ENCODE data around the gene RIN3.

Gene RIN3

DNA sequence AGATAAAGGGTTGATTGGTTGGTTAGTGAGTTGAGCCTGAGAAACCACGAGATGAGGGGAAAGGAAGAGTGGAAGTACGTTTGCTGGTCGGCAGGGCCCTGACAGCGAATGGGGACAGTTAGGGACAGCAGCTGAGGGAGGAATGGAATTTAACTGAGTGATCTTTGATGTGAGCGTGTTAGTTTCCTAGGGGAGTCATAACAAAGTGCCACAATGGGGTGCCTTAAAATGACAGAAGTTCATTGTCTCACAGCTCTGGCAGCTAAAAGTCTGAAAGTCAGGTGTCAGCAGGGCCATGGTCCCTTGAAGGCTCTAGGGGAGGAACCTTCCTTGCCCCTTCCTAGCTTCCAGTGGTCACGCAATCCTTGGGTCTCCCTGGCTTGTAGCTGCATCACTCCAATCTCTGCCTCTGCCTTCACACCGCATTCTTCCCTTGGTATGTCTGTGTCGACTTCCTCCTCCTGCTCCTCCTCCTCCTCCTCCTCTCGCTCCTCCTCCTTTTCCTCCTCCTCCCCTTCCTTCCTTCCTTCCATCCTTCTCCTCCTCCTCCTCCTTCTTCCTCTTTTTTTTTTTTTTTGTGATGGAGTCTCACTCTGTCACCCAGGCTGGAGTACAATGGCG, 26.0 kb upstream of the RIN3 start:
- DNase-seq = no peak

DNA sequence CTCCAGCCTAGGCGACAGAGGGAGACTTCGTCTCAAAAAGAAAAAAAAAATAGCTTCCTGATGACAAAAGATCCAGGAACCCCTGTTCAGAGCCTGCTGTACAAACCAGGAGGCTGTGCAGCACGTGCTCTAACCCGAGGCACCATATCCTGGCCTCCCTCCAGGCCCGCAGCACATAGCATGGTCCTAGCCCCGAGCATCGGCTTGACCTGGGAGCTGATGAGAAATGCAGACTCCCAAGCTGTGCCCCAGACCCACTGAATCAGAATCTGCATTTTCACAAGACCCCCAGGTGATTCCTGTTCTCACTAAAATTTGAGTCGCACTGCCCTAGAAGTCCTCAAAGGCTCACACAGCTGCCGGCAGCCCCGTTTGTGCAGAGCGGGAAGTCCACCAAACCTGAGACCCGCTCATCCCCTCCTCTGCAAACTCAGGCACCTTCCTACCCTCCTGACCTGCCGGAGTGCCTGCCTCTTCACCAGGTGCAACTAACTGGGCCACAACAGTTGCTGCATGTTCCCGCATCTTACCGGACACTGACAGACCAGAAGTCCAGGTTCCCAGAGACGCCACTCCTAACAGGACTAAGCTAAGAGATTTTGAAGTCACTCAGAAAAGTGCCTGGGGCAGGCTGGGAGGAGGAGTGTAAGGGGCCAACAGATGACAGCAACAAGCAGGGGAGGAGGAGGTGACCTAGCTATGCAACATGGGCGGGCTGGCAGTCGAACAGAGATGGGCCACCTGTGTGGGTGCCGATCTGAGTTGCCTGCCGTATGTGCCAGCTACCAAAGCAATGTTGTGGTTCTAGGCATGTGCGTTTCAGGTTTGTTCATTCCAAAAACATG, 24.0 kb upstream of the RIN3 start:
- DNase-seq = no peak

DNA sequence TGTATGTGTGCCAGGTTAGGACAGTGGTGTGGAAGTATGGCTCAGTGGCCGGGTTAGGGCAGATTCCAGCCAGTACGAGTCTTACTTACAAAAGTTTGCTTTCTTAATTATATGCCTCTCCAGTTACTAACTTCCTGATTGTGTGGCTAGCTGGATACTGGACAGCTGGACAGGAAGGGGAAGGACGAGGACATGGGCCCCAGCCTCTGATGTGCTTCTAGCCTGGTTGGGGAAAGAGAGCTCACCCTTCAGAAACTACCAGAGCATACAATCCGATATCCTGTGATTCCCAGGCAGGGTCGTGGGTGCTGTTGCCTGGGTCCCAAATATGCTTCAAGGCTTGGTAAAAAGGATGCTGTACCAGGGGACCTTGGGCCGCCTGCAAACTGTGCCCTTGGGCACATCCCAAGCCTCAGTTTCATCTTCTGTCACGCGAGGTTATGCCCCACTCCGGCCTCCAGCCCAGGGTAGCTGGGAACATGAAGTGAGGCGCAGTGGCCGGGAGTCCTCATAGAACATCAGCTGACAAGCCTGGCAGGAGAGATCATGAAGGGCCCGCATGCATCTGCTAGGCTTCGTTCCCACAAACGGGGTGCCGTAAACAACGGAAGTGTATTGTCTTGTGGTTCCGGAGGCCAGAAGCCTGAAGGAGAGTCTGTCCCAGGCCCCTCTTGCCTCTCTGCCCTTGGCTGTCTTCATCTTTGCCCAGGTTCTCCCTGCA, 23.2 kb upstream of the RIN3 start:
- no peak for DNase-seq

DNA sequence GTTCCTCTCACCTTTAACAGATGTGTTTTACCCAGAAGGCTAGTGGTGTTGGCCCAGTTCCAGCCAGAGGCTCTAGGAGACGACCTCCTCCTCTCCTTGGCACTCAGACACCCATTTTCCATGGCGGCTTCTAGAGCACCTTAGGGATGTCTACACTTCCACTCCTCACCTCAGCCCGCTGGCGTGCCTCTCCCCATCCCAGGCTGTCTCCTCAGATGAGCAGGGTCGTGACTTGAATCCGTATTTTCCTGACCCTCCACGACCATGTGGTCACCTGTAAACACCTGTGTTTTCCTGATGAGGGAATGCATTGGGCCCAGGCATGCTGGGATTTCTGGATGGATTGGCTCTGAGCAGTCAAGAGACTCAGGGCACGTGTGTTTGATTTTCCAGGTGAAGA, 21.8 kb upstream of the RIN3 start:
- no peak for DNase-seq

DNA sequence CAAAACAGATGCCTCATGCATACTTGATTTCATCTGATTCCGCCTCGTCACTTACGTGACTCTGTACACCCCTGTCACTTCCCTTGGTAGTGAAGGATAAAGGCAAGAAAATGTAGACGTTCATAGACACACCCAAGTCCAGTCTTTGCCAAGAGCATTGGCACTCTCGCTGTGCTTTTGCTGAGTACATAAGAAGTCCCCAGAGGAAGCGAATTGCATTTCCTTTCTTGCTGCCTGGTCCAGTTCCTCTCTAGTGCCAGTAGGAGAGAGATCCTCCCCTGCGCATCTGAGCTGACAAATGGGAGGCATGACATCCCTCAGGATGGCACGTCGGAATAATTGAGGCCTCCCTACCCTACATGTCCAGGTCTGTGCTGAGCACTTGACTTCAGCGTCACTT, 21.3 kb upstream of the RIN3 start:
- no peak for DNase-seq

DNA sequence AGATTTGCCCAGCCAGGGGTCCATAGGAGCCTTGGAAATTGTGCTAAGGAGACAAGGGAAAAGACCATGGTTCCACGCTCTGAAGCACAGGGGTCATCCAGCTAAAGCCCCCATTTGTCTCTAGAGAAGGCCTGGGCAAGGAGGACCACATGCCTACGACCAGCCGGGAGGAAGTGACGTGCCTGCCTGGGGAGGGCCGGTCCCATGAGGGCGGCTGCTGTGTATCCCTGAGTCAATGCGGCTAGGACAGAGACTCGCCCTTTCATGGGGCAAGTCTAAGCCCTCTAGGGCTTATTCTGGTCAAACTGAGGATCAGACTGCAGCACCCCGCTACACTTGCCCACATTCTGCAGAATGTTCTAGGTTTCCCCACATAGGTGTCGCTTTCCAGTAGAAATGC, 20.6 kb upstream of the RIN3 start:
- DNase-seq = no peak

DNA sequence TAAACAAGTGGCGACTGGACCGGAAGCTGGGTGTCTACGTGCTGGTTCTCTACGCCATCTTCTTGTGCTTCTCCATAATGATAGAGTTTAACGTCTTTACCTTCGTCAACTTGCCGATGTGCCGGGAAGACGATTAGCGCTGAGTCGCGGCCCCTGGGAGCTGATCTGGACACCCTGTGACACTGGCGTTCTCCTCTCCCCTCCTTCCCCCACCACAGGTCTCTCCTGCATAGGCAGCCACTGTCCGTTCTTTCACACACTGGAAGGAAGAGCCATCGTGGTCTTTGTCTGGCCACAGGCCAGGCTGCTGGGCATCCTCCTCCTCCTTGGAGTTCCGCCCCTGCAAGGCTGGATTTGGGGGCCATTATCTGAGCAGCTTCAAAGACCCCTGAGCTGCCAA, 20.1 kb upstream of the RIN3 start:
- no peak for DNase-seq

DNA sequence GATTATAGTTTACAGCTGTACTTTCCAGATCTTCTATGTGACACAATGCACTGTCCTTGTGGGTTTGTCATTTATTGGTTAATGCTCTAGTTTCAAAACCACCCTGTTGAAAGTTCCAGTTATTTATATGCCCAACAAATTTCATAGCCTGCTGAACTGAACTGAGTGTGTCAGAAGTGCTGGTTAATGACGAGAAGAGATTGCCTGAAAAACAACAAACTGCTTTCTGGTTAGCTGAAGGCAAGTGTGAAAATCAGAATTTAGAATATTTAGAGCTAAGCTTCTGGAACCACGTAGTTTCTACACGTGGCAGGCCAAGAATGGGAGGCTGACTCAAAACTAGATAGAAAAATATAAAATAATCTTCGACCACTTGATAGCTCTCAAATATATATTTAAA, 19.1 kb upstream of the RIN3 start:
- DNase-seq = no peak

DNA sequence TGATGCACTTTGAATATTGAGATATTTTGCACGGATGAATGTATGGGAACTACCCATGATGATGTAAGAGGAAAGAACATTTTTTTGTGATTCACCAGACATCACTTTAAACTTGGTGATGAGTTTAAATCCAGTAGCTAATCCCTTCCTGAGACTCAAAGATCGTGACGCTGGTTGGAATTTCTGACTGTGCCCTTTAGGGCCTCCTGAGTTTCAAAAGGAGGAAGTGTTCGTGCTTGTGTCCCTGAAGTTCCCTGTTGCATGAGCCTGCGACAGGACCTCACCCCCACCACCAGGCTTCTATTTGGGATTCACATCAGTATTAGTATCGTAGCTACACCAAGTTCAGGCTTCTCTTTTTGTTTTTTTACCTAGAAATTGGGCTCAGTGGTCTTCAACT, 18.6 kb upstream of the RIN3 start:
- DNase-seq = peak; percentile 93

DNA sequence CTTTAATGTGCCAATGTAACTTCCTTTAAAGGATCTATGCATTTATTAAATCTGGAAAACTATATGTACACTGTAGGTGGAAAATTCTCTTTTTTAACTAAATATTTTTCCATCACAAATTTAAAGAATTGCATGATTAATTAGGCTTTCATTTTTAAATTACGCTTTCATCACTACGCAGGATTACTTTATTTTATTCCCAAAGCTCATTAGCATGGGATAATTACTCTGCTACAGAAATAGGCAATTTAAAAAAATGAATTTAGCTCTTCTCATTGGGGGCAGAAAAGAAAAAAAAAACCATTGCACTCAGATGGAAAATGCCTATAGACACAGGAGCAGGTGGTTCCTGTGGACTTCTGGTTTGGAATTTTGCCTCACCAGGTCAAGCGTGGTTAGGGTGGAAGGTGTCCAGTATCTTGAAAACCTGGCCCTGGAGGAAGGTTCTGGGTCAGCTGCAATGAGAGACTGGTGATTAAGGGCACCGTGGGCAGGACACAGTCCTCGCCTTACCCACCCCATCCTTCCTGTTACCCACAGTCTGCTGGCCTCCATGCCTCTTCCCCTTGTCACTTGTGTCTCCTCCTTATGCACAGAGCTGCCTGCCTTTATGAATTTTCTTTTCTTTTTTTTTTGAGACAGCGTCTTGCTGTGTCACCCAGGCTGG, 17.3 kb upstream of the RIN3 start:
- no peak for DNase-seq

DNA sequence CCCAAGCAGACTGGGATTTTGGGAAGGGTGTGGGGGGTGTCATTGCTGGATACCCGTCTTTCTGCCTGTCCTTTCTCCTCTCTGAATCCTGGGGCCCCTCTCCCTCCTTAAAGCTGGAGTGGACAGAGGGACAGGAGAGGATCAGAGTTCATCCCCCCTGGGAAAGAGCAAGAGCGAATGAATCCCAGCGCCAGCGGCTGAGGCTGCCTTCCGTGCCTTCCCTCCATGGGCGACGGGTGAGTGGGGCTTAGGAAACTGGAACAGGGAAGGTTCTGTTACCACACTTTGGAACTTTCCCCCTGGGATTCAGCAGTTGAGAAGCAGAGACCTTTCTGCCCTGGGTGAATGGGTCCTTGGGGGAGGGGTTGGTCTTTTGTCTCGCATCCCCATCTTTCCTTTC, 16.2 kb upstream of the RIN3 start:
- DNase-seq = no peak

DNA sequence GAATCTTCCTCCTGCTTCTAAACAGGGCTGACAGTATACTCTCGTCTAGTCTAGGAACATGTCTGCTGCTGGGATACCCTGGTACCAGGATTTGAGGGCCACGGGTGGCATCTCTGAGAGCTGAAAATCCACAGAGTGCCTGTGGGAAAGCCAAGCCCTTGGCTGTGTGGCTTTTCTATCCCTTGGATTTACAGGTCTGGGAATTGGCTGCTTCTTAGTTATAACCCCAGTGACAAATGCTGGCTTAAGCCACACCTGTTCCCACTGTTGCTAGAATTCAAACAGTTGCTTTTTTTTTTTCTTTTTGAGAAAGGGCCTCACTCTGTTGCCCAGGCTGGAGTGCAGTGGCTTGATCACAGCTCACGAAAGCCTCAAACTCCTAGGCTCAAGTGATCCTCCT, 14.3 kb upstream of the RIN3 start:
- DNase-seq = no peak

DNA sequence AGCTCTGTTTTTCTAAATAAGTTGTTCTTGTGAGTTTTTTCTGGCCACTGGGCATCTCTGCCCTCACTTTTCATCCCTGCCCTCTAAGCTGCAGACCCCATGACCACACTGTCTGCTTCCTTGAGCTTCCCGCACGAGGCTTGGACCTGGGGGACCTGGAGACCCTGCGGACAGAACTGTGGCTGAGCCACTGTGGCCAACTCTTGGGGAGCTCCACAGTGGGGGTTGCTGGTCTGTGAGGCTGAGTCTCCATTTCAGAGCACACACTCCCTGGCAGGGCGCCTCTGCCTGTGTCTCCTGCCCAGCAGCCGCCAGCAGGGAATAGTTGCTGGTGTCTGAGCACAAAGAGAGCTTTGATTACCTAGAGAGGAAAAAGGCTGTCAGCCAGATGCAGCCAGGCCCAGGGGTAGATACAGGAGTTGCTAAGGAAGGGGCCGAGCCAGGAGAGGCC, 13.1 kb upstream of the RIN3 start:
- DNase-seq = peak; percentile 32

DNA sequence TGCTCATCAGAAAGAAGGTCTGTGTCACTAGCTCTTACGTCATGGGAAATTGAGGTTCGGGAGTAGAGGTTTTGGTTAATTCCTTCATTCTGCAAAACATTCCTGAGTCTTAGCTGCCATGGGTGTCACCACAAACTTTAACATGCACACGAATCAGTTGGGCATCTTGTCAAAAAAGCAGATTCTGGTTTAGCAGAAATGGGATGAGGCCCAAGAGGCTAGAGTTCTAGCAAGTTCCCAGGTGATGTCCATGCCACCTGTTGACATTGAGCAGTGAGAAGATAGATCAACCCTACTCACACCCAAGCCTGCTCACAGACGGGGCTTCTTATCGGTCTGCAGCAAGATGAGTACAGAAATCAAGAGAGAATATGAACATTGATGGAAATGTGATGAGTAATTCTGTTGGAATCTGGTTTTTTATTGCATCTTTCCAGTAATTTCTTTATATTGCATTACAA, 11.7 kb upstream of the RIN3 start:
- DNase-seq = peak; percentile 95

DNA sequence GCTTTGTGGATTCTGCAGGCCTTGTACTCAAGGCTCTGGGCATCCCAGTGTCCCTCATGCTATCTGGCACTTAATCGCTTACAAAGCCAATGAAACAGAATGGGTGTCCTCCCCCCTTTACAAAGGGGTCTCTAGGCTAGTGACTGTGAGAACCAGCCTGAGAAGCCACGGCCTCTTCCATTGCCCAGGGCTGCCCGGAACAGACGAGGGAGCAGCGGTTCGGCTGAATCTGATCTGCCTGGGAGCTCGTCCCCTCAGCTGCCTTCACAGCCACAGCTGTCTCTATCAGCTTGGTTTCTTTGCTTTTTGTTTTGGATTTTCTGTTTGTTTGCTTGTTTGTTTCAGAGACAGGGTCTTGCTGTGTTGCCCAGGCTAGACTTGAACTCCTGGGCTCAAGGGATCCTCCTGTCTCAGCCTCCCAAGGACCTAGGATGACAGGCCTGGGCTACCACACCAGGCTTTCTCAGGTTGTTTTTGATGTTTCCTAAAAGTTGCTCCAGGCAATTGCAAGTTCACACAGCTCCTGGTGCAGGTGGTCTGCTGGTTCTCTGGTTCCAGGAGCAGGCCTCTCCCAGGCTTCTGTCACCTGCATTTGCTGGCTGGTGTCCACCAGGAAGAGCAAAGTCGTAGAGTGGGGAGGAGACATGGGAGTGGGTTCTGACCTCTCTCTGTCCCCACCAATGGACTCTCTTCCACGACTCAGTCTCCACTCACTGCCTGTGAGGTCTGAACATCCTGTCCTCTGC, 10.9 kb upstream of the RIN3 start:
- no peak for DNase-seq

DNA sequence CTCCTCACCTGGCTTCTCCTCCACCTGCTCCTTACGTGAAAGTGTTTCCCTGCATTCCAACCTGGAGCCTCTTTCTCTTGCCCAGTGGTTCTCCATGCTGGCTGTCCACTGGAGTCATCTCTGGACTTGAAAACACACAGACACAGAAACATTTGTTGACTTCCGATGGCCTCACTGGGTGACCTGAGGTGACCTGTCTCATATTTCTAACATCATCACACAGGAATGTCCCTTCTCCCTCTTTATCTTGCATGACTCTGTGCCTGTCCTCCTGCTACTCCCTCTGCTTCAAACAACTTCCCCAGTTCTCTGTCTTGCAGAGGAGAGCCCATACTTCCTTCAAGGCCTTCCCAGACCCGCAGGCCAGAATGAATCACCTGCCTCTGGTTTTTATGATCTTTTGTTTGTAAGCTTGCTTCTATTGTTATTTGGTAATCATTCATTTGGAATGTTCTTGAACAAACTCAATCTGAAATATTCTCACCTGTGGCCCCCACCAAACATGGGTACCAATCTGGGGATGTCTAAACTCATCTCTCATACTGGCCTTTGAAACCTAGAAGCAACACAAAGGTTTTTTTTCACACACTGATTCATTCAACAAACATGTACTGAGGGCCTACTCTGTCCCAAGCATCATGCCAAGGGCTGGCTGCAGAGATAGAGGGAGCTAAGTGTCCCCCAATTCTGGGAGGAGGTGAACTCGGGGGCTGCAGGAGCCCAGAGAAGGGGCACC, 9.7 kb upstream of the RIN3 start:
- DNase-seq = peak; percentile 67

DNA sequence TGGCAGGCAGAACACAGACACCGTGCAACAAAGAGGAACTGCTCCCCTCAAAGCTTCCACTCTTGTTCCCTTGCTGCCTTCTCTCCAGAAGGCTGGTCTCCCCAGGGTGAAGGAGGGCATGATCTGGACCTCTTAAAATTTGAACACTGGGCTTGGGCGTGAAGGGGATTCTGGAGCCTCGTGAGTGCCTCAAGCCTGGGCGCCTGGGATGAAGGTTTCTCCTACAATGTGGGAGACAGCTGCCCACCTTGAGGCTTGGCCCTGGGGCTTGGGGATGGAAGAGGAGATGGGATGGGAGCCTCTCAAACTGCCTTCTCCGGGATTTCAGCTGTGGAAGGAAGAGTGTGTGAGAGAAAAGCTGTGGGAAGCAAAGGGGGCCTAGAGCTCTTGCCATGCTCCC, 7.8 kb upstream of the RIN3 start:
- no peak for DNase-seq

DNA sequence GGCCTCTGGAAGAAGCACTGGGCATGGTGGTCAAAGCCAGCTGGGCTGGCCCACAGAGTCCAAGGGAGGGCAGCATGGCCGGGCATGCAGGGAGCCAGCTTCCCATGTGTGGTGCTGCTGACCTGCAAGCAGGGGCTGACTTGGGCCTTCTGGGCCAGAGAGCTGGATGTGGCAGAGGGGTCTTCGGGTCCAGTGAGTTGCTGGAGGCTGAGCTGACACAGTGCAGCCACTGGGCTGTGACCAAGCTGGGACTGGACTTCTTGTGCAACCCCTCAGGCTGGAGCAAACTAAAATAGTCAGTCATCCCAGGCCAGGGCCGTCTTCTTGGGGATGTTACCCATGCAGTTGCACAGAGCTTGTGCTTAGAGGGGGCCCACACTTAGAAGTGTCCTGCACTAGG, 7.3 kb upstream of the RIN3 start:
- no peak for DNase-seq

DNA sequence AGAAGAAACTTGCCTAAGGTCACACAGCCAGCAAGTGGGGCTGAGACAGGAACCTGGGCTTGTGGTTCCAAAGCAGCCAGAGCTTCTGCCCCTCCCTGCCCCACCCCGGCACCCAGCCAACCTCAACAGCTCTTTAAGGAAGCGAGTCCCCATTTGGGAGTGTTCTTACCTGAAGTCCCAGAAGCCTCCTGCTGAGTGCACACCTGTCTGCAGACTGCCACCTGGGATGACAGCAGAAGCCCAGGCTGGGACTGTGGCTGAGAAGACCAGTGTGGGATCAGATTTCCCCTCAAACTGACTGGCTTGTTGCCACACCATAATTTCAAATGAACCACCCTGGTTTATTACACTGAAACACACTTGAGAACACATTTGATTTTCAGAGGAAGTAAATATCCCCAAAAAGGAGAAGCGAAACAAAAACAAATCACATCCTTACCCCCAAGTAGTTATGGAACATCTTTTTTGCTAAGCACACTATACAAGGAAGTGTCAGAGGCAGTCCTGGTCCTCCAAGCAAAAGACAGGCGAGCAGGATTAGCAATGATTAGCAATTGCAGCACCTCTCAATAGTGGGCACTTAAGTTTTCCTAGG, 6.3 kb upstream of the RIN3 start:
- DNase-seq = no peak

DNA sequence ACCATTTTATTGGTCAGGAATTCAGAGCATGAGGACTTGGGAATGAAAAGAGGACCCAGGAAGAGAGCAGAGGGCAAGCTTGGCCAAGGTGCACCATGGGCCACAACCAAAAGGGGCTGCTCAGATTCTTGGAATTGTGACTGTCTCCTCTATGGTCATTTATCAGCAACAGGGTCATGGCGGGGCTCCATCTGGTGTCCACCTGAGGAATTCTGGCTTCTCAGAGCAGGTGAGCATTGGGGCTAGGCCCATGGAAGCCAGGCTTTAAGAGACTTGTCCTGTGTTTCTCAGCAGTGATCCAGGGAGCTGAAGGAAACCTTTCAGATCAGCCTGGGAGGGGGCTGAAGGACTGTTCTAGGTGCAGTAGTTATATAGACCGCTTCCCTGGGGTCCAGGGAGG, 2.6 kb upstream of the RIN3 start:
- DNase-seq = no peak

DNA sequence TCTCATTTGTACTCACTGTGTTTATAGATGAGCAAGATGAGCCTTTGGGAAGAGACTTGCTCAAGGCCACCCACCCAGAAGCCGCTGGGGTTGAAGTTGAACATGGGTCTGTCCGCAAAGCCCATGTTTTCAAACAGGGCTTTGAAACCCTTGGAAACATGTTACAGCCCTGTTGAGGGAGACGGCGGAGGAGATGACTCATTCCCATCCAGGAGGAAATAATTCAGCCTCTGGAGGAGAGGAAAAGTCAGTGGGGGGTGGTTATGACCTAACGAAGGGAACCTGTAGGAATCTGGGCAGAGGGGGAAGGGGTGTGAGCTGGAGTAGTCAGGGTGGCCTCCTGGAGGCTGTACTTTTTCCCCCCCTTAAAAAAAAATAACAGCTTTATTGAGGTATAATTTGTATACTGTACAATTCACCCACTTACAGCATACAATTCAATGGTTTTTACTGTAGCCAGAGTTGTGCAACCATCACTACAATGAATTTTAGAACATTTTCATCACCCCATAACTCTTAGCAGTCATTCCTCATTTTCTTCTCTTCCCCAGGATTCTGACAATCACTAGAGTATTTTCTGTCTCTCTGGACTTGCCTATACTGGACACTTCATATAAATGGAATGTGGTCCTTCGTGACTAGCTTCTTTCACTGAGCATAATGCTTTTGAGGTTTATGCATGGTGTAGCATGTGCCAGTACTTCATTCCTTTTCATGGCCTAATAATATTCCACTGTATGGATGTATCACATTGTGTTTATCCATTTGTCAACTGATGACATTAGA, 1.9 kb upstream of the RIN3 start:
- DNase-seq = peak; percentile 99
